H1 (cell line): Measurements from ENCODE around the gene COL5A1. TPM values are rescaled to one million over a fixed set of nuclear protein-coding genes. Genes with fewer than 3 reads are reported as not detected.

Experiments used
- CHD7 ChIP-seq: fragments of 300-600 bp; sonication (generic); IDR thresholded peaks from 2 replicates; pipeline ENCODE4 v1.7.1; 2012; ENCODE audit warnings: low read length, moderate library complexity, mild to moderate bottlenecking, inconsistent platforms; ENCODE audit not compliant: insufficient replicate concordance
- CREB1 ChIP-seq: IDR thresholded peaks from 2 replicates; pipeline ENCODE4 v1.6.1; 2012; ENCODE audit warnings: inconsistent platforms
- CTBP2 ChIP-seq: IDR thresholded peaks from 2 replicates; pipeline ENCODE4 v1.7.0; 2011; ENCODE audit warnings: borderline replicate concordance, mild to moderate bottlenecking, moderate library complexity, mixed read lengths, low read length; ENCODE audit not compliant: insufficient read depth, insufficient read length
- MAX ChIP-seq: IDR thresholded peaks from 2 replicates; pipeline ENCODE4 v1.6.1; 2012; ENCODE audit warnings: inconsistent platforms
- RFX5 ChIP-seq: IDR thresholded peaks from 2 replicates; pipeline ENCODE4 v1.6.1; 2011; ENCODE audit warnings: low read depth, low read length, improper control_type of control experiment, borderline replicate concordance
- RXRA ChIP-seq: IDR thresholded peaks from 2 replicates; pipeline ENCODE4 v1.6.1; 2011; ENCODE audit warnings: low read depth, mild to moderate bottlenecking, low read length, moderate library complexity; ENCODE audit not compliant: insufficient read depth
- SAP30 ChIP-seq: fragments of 300-600 bp; sonication (generic); IDR thresholded peaks from 2 replicates; pipeline ENCODE4 v1.7.1; 2012; ENCODE audit warnings: low read length, moderate library complexity, mild to moderate bottlenecking, inconsistent platforms; ENCODE audit not compliant: insufficient read depth, insufficient replicate concordance
- TAF7 ChIP-seq: optimal IDR thresholded peaks from 2 replicates; pipeline ENCODE3; 2011; ENCODE audit warnings: low read depth, mild to moderate bottlenecking, inconsistent platforms, low read length, moderate library complexity, borderline replicate concordance
- polyA plus RNA-seq, 7 experiments: library from polyadenylated mRNA; depleted of rRNA in 3 of 7; stranded (reverse) in 5 of 7; unstranded in 2 of 7; fragments of >200 nt in 5 of 7; fragments of 200-250 nt in 2 of 7; gene quantifications; 1 replicate in 5 of 7; 2 replicates in 1 of 7; 4 replicates in 1 of 7; pipeline versions ENCODE4 v1.2.1 to v1.2.3, GENCODE V29; 2011 to 2013; ENCODE audit warnings: missing spikeins in 2 of 7, mixed read lengths in 2 of 7
- total RNA-seq: library from RNA; stranded (reverse); fragmentation: NEBNext Ultra II Directional; extraction: Animal tissue kit (Norgen Biotek cat#: 25700); gene quantifications from 2 replicates; pipeline ENCODE4 v1.2.1, GENCODE V29; 2021

COL5A1 gene
- total and polyA plus RNA-seq, 2 of the 8 experiments (the other 6 are each of a cell fraction or from before 2014, with no cell fraction given): 3.8 to 12.0 TPM

DNA sequence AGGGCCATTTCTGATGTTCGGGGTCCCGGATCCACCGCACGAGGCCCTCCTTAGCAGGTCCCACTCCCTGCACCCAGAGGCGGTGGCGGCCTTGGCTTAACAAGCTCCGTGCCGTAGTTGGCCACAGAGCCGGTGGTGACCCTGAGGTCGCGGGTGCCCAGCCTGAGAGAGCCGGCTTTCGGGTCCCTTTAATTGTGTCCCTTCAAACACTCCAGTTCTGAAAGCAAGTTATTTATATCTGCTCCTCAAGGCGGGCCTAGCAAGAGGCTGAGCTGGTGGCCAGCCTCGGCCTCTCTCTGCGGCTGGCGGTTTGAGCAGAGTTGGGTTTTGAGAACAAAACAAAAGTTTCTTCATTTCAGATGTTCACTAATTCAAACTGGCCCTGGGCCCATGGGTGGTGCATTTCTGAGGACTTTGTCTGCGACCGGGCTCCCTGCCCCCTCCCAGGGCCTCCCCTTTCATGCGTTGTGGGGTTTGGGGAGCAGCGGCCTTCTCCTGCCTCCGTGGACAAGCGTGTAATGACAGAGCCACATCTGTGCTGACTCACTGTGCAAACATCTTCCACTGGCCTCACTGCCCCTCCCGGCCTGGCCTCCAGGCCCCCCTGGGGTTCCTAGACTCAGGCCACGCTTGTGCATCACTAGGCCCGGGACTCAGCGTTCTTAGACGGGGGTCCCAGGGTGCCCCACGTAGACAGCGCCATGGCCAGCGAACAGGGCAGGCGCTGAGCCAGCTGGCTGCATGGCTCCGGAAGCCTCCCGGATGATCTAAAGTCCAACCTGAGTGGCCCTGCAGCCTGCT, 49.4 kb upstream of the COL5A1 start (continued):
- TF ChIP-seq CHD7: no peak
- no peak for TF ChIP-seq TAF7
- TF ChIP-seq CREB1: no peak
- TF ChIP-seq CTBP2: no peak
- no peak for TF ChIP-seq MAX
- no peak for TF ChIP-seq RFX5
- no peak for TF ChIP-seq SAP30
- no peak for TF ChIP-seq RXRA
